ENCODE results near the gene ITPKB.

ITPKB gene

DNA sequence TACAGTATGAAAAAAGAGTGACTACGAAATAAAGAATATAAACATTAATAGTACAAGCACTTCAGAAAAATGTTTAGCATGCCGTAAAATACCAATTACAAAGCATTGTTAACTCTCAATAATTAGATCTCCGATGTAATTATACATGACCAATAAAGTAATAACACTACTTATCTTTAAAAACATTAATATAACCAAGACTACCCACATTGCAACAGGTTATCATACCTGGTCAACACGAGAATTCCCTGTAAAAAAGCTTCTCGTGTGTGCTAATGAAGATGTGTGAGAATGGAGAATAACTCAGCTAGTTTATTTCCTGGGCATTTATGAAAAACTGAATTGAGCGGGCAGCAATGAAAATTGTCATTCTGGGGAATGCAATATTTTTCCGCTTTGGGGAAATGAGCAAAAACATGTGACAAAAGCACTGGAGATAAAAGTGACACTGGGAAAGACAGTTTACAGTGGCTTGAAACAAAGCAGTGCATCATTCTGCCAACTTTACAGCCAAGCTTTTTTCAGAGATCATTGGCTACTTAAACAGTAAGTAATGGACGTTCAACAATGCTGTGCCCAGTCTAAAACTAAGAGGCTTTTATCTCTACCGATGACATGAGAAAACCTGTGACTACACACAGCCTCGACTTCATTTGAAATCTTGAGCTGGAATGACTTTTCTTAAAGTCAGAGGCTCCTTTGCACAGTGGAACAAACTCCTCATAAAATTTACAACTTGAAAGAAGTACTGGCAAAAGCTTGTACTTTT is 34.7 kb downstream of the ITPKB start:
- DNase-seq (ENCODE audit: low read depth, low spot score) = no peak

DNA sequence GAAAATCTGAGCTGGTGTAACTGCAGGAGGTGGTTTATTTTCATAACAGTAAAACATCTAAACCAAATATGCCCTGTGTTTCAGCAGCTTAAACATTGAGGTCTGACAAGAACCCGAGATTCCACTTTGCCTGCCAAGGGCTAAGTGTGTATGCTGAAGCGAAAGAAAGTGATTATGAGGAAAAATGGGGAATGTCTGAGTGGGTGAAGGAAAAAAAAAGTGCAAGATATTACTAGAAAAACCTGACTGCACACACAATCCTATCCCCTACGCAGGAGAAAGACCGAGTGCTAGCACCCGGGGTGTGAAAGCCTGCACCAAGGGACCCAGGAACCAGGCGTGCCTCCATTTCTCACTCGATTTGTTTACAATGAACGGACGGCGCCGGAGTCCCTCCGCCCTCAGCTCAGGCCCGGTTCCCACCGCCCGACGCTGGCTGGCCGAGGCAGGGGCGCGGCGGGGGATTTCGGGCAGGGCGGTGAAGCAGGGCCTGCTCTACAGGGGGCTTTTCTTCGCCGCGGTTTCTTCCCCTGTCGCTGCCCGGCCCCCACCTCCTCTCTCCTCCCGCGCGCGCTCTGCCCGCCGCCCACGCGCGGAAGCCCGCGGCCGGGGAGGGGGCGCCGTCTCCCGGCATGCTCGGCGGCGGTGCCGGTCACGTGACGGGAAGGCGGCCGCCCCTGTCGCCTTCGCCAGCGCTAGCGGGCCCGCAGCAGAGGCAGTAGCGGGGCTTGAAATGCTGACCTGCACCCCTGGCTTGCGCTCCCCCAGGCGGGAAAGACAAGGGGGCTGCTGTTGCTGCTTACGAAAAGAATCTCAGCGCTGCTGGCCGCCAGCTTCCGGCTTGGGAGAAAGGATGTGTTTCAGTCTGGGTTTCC is 35.9 kb downstream of the ITPKB start:
- no peak for DNase-seq (ENCODE audit: low read depth, low spot score)

DNA sequence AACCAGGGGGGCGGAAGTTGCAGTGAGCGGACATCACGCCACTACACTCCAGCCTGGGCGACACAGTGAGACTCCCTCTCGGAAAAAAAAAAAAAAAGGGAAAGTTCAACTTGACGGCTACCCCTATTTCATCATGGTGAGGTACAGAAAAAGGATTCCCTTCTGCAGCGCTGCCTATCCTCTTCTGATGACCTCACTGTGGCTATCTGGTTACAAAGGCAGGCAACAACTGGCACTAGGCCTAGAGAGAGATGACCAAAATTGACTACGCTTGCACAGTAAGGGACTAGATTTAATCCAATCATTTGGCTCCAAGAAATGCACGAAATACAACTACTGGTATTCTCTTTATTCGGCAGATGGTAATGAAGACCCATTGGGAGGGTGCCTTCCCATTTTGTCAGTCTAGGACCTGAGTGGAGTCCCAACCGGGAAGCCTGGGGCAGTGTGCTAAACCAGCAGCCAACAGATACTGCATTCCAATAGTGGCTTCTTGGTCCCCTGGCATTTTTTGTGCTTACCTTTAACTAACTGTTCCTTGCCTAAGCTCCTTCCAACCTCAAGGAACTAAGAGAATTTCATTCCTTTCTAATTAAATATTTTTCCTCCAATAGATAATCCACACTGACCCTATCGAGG is 36.6 kb downstream of the ITPKB start:
- DNase-seq (ENCODE audit: low read depth, low spot score) = no peak

DNA sequence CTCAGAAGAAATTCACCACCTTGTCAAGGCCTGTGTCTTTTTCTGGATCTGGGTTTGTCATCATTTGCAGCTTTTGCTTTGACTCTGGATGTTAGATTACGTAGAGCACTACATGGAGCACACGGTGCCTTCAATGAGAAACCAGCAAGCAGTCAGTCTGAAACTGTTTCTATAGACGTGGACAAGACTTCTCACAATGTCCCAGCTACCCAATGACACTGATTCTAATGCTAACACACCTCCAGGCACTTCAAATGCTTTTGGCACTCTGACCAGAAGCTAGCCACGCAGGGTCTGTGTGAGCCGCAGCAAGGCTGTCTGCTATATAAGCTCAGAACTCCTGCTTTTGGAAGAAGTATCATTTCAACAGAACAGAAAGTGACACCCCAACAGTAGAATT is 38.2 kb downstream of the ITPKB start:
- DNase-seq (ENCODE audit: low read depth, low spot score) = no peak

DNA sequence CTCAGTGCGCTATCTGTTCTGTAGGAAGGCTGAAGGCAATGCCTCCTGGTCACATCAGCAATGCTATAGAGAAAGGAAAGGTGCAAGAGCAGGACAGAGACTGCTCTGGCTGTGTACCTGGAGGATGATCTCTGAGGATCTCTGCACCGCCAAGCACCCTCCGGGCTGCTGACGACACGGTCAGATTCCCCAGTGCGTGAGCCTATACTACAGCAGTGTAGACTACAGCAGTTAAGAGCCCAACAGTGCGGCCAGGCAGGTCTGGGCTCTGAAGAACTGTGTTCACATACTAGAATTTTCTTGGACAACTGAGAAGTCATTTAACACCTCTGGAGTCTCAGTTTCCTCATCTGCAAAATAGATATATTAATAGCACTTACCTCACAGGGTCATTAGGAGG is 39.9 kb downstream of the ITPKB start:
- no peak for DNase-seq (ENCODE audit: low read depth, low spot score)

DNA sequence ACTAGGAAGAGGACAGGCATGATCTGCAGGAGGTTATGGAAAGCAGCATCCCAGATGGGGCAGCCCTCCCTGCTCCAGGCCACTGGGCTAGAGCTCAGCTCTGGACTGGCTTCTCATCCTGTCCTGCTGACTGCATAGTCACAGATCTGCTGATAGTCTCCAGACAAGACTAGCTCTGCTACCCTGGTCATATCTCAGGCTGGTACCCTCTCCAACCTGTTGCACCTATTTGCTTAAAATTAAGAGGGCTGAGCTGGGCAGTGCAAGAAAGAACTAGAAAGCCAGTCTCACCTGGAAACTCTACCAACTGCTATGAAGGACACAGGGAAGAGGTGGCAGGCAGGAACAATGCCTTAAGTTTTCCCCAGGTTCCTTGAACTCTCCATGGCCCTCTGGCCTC is 40.4 kb downstream of the ITPKB start:
- DNase-seq (ENCODE audit: low read depth, low spot score) = no peak

DNA sequence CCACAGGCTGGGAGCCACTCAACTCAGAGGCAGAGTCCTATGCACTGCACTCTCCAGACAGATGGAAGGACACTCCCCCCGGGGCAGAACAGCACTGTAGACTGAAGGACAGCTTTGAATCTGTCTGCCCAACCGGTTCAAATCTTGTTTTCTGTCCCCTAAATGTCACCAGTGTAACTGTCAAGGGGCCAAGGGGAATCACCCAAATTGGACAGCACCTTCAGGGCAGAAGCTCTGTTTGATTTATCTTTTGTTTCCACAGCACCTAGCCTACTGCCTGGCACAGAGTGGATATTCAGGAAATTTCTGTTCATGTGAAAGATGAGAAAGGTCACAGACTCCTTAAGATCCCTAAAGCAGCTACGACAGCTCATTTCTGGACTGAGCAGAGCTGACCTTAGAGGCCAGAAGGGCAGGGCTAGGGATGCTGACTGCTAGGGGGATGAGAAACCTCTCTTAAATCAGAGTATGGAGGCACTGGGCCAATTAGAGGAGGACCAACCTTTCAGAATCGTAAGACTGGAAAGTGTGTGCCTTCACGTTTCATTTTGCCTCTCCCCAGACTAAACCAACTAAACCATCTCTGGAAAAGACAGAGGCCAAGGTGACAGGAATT is 41.0 kb downstream of the ITPKB start:
- DNase-seq (ENCODE audit: low read depth, low spot score) = no peak

DNA sequence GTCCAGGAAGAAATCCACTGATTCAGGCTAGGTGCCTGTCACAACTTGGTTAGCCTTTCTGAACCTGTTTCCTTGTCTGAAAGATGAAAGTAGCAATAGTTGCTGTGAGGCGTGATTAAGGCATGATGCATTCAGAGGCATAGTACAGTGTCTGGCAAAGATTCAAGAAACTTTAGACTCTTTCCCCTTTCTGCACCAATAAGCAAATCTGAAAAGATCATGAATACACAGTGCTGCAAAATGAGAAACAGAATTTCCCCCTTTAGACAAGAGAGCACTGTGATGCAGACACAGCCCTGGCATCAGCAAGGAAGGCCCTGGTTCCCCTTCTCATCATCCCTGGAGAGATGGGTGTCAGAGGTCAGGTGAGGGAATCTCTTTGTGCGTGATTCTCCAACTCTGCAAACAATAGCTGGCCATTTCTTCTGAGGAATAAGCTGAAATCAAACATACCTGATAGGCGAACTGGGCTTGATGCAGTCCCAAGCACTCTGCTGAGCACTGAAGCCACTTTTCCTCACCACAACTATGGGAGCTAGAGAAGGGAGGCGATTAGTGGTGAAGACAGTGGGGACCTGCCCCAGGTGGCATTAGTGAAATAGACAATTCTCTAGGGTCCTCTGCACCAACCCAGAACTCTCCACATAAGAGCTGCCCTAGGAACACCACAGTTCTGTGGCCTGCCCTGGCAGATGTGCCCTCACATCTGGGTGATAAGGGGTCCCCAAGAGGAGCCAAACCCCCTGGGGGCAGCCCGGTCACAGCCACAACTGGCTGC is 41.7 kb downstream of the ITPKB start:
- DNase-seq (ENCODE audit: low read depth, low spot score) = no peak

DNA sequence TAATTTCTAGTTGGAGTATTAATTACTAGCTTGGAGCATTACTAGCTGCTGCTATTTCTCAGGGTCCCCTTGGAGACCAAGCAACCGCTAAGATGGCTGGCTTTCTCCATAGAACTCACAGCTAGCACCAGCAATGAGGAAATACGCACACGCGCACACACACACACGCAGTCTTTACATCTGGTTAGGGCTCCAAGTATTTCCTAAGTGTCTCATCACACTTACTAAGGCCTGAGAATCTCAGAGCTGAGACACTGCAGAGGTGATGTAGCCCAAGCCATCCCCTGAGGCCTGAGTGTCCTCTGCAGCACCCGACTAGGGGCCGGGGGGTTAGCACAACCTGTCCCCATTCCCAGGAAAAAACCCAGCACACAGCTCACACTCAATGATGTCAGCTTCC is 42.5 kb downstream of the ITPKB start:
- no peak for DNase-seq (ENCODE audit: low read depth, low spot score)

DNA sequence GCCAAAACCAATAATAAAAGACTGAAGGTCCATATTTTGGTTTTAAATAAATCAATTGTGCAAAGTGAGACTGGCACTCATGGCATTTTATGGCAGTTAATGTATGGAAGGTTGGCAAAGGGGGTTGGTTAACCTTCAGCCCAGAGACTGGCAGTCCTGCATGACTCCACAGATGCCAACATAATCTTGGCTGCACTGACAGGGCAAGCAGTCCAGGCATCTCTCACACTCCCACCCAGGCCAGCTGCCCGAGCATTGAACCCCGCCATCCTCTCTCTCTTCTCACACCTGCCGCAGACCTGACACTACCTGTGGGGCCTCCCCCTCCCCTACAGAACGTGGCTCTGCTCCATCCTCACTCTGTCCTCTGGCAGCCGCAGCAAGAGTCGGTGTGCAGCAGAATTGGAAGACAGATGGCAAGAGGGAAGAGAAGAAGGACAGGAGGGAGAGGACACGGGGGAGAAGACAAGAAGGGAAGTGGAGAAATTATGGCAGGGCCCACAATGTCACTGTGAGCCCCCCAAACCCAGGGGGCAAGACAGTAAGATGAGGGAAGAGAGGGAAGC is 43.7 kb downstream of the ITPKB start:
- DNase-seq (ENCODE audit: low read depth, low spot score) = no peak

DNA sequence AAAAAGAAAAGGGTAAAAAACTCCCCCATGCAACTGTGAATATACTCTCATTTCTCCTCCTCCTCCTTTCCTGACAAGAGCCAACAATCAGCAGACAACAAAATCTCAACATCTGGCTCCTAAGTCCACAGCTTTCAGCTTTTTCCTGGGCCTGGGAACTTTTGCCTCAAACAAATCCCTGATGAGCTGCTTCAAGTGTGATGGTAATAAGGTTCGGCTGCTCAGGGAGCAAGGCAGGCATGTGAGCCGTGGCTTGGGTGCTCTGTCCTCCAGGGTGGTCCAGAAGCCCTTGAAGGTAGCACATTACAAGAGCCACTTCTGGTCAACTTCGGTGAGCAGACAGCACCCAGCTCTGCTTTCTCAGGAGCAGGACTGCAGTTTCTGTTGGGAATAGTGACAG is 46.3 kb downstream of the ITPKB start:
- DNase-seq (ENCODE audit: low read depth, low spot score) = no peak

DNA sequence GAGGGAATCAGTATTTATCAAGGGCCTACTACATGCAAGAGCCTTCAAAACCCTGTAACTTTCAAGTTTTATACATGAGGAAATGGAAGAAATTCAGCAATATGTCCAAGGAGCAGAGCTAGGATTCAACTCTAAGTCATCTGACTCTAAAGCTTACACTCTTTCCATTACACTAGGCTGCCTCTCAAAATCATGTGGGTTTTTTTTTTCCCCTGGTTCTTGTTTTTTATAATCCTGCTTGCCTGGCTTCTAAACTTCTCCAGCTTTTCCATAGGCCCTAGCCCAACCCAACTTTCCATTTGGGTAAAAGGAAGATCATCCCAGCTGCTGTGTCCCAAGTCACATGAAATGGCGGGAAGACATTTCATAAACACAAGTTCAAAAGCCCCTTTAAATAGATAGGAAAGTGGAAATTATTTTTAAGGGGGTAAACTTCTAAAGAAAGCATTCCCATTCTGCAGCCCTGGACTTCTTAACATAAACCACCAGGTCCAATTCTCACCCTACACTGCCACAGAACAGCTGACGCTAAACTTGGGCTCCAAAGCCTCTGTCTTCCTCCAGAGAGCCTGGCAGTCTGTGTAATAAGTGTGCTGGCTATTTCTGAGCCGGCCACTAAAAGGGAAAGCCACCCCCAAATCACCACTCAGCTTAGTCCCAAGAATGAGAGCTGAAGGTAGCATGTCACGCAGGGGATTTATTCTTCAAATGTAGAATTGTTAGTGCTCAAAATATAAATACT is 46.9 kb downstream of the ITPKB start:
- no peak for DNase-seq (ENCODE audit: low read depth, low spot score)

DNA sequence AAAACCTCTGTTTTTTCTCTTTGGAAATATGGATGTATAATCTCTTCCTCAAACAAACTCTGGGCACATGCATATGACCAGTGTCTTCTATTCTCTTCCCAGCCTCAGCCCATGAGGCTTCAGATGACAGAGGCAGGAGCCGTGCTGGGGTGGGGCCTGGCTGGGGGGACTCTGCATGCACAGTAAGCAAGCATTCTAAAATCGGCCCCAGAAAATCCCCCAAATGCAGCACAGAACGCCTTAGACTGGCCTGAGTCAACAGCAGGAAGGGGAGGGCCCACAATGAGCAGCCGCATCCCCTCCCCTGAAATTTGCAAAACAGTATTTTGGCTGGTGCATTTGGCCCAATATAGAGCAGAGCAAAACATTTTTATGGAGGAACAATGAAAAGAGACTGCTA is 47.8 kb downstream of the ITPKB start:
- DNase-seq (ENCODE audit: low read depth, low spot score) = no peak

DNA sequence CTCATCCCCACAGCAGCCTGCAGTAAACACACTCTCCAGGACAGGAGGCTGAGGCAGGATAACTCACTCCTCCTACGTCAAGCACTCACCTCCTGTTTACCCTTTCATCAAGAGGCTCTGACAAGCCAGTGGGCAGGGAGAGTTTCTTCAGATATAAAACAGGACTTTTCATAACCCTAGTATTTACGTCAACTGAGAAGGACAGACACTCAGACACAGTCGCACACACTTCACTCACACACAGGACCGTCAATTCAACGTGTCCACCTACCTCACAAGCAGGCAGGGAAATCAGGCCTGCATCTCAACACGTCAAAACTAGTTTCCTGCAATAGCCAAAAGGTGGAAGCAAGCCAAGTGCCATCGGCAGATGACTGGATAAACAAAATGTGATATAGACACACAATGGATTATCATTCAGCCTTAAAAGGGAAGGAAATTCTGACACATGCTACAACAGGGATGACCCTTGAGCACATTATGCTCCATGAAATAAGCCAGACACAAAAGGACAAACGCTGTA is 48.6 kb downstream of the ITPKB start:
- DNase-seq (ENCODE audit: low read depth, low spot score) = no peak

DNA sequence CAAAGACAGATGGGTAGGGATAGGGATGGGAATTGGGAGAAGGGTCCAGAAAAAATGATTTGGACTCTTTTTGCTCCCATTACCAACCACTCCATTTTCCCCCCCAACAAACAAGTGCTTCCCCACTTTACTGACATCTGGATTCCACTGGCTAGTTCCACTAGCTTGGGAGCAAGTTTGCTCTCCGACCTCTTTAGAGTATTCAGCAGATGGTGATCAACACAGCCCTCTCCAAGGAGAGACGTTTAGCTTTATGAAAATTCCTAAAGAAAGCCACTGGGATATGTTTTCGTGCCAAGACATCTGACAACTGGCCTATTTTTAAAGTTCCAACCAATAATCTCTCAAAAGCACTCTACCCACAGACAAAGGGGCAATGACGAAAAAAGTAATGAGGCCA is 50.3 kb downstream of the ITPKB start:
- no peak for DNase-seq (ENCODE audit: low read depth, low spot score)

DNA sequence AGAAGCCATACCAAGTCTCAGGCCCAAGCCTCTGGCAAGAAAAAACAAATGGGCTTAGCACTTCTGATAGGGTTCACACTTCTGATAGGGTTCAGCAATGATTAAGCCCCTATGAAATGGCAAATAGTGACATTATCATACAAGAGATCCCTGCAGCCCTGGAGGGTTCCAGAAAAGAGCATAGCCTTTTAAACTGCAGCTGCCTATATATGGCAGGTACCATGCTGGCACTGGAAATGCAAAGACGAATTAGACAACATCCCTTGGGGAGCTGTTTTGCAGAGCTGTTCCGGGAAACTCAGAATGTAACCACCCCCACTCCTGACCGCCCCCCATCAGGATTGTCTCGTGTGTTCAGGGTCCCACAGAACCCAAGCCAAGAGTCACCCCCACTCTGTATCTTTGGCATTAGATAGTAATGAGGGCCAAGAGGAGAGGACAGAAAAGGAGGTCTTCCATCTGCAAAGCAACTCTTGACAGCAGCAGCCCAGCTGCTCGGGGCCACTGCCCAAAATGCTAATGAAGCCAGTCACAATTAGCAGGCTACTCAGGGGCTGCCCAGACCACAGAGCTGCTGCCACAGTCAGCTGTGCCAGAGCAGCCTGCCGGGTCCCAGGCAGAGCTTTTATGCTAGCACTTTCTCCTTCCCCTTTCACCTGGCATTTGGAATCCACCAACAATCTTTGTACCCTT is 50.9 kb downstream of the ITPKB start:
- DNase-seq (ENCODE audit: low read depth, low spot score) = no peak

DNA sequence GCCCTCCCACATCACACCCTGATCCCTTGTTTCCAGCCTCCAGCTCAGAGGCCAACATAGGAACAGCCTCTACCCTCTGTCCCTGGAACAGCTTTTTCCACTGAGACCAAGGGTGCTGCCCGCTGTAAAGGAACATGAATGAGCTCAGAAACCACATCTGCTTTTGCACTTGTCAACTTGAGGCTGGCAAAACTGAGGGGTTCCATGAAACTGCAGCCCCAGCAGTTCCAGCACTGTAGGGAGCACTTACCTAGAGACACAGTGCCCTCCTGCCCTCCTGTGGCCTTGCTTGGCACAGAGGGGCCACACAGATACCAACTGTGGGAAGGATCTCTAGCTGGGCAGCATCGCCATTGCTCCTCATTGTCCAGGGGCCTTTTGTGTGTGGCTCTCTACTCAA is 51.7 kb downstream of the ITPKB start:
- no peak for DNase-seq (ENCODE audit: low read depth, low spot score)

DNA sequence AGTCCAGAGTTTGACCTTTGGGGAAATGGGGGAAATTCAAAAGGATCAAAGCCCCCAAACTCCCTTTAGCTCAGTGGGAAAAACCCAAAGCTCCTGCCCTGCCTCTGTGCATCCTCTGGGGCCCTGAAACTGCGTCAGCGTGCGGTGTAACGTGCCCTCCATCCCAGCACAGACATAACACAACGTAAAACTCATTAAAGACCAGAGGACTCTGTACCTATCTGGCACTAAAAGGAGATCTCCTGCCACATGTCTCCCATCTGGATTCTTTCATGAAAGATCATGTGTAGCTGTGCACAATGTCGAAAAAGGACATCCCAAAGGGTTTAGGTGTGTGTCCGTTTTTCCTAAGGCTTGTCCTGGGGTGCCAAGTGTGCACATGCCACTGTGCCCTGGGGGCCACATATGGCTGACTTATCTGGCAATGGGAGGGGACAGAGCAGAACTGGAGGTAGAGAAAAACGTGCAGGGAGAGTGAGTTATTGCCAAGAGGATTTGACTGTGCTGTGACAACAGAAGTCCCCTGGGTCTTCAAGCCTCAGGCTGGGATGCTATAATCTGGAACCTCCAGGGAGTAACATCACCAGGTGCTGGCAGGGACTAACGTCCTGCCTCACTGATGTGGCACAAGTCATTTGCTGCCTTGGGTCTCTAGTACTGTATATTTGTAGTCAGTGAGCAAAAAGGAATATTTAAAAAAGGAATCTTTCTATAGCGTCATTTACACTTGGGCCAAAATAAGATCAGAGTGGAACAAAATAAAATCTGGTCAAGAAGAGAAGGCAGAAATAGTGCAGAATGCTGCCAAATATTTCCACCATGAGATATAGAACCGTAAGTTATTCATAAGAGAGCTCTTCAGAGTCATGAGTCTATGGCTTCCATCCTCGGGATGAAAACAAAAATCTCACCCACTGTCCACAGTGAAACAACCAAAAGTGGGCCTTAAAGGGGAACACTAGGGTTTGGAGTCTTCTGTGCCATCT is 52.3 kb downstream of the ITPKB start:
- DNase-seq (ENCODE audit: low read depth, low spot score) = no peak
